D341Med (cell line): ENCODE data around the gene TIAM2.
A peak's percentile ranks its signal among the peaks of the same experiment; 100 is the strongest.
"Not testable (repeated sequence)": the region's sequence is repeated elsewhere in the genome, so short reads cannot be mapped to it uniquely, and the experiment has no call there.

Experiments used
- DNase-seq: peaks from one replicate; pipeline ENCODE4 v3.0.0; 2012; ENCODE audit warnings: low spot score

TIAM2 gene

DNA sequence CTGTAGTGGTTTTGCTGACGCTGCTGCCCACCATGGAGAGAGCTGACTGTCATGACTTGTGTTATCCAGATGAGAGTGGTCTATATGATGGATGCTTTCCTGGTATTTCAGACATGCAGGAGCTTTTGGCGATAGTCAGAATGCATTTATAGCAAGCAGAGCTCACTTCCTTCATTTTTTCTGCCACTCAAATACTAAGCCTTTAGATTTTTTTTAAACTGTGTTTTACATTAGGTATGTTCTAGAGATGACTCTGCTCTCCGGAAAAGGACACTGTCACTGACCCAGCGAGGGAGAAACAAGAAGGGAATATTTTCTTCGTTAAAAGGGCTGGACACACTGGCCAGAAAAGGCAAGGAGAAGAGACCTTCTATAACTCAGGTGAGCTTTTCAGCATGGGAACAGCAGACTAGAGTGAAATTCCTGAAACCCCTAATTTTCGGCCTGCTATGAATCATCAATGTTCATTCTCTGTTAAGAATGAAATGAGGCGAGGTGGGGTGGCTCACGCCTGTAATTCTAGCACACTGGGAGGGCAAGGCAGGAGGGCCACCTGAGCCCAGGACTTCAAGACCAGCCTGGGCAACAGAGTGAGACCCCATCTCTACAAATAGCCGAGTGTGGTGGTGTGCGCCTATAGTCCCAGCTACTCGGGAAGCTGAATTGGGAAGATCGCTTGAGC is 170.1 kb downstream of the TIAM2 start:
- no peak for DNase-seq

DNA sequence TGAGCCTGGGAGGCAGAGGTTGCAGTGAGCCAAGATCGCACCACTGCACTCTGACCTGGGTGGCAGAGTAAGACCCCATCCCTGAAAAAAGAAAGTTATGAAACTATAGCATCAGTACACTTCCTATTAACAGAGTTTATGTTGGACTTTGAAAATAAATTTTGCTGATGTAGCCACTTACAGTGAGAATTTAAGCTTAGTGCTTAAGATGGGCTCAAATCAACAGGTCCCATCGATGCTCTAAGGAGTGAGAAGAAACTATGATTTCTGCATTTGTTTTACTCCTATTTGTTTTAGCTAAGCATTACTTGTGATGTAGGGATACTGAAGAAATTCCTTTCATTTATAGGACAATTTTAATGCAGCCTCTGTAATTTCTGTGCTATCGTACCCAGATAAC is 175.4 kb downstream of the TIAM2 start:
- DNase-seq, result no peak

DNA sequence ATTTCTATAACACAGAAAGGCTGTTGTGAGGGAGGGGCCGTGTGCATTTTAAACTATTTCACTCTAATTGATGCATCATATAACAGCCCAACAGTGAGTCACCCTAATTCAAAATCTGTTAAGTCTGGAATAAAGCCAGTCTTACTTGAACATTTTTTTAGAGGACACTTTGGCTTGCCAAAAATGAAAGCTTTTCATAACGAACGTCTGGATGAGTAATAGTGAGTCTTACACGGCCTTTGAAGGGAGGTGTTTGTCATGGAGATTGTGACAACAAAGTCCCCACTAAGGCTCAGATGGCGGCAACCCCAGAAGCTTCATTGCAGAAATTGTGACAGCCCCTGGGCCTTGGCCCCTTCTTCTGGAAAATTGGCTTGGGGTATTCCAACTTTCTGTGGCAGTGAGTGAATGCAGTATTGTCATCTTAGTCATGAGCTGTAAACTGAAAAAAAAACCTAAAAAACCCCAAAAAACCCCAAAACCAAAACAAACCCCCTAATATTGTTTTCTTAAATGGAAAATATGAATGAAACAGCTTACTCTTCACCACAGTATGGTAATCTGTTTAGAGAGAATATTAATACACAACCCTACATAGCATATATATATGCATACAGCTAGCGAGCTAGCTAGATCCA is 176.1 kb downstream of the TIAM2 start:
- no peak for DNase-seq

DNA sequence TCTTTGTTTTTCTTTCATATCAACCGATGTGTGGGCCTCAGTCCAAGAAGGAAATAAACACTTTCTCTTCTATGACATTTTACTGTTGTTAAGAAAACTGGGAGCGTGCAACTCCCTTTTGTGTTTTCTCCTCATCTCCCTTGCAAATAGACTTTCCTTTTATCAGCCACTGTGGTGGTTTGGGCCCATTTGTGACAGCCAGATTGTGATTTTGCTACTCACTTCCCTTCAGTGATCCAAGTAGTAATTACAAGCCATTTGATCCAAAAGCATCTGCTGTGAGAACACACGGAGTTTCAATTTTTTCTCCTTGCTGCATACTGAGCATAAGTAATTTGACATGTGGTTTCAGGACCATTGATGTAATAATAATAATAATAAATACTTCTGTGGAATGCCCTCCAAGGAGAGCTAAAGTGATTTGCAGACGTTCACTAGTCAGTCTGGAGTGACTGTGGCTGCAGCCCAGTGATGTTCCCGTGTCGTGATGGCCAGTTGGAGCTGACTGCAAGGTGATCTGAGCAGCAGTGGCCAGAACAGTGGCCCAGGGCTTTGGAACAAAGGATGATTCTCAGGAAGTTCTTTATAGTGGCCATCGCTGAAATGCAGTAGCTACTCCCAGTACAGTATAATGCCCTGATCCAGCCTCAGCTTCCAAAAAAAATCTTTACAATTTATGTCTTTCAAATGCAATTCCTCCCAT is 176.8 kb downstream of the TIAM2 start:
- DNase-seq, result no peak

DNA sequence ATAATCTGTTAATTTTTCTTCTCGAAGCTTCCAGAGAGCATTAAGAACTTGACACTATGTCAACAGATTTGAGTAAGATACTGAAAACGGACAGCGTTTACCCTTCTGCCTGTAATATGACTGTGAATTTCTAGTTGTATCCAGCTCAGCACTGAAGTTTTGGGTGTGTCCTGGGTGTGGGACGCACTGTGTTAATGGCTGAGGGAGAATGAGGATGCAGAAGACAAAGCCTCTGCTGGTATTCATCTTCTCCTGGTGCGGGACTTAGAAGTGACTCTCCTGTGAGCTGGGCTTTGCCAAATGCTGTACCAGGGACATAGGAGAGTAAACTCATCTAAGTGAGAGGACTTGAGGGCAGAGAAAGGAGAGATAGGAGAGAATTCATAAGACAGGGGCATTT is 178.4 kb downstream of the TIAM2 start:
- DNase-seq, result no peak

DNA sequence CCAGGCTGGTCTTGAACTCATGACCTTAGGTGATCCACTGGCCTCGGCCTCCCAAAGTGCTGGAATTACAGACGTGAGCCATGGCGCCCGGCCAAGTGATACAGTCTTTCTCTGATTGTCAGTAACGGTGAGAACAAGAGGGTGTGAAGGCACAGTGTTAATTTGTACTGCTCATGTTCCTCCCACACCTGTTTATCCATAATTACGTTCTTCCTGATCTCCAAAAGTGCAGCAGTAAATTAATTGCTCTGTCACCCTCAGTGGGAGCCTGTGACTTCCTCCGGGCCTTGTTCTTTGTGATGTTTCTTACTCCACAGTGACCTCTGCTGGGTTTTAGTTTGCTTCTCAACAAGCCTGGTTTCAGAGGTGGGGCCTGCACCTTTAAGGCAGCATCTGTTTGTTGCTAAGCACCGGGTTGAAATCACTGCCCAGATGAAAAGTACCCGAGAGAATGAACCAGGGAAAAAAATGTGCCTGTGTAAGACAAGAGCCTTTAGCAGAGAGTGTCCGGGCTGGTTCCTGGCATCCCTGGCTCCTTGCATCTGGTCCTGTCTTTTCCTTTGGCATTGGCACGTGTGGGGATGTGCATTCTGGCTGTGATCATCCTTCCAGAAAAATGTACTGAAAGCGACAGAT is 179.6 kb downstream of the TIAM2 start:
- peak; percentile 84 for DNase-seq

DNA sequence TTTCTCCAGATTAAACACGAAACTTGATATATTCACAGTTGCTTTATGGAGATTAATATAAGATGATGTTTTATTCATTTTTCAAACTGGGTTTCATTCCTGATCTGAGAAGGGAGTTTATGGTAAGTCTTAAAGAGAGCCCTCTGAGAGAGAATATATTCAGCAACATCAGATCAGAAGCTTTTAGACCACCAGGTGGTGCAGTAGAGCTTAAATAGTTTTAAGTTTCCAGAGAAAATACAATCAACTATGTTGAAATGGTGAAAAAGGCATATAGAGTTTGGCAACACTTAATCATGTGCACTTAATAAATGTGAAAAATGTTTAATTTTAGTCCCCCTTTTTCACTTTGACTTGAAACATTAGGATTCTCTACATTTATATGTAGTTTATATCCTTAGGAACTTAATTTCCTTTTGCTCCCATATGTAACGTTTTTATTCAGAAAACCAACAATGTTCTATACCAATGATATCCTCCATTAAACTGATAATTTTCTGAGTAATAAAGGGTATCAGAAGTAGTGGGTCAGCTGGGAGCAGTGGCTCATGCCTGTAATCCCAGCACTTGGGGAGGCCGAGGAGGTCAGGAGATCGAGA is 182.3 kb downstream of the TIAM2 start:
- DNase-seq, result no peak

DNA sequence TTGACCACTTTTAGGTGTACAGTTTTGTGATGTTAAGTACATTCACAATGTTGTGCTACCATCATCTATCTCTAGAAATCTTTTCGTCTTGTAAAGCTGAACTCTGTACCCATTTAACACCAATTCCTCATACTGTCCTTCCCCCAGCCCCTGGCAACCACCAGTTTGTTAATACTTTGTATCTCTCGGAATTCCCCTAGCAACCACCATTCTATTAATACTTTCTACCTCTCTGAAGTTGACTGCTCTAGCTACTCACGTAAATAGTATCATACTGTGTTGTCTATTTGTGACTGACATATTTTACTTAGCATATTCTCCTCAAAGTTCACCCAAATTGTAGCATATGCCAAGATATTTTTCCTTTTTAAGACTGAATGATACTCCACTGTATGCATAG is 186.4 kb downstream of the TIAM2 start:
- no peak for DNase-seq

DNA sequence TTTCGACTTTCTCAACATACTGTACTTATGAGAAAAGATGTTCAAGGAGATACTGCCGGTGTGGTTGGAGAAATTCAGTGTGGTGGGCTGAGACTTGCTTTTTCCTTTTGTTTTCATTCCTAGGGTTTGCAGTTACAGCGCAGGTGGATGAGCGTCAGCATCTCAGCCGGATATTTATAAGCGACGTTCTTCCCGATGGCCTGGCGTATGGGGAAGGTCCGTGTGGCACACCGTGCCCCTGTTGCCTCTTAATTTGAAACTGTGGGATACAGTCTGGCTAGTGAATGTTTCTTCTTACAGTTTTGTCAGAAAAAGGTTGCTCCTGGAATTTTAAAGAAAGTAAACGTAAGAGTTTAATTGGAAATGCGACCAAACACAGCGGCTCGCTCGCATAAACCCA is 187.0 kb downstream of the TIAM2 start:
- DNase-seq, result no peak

DNA sequence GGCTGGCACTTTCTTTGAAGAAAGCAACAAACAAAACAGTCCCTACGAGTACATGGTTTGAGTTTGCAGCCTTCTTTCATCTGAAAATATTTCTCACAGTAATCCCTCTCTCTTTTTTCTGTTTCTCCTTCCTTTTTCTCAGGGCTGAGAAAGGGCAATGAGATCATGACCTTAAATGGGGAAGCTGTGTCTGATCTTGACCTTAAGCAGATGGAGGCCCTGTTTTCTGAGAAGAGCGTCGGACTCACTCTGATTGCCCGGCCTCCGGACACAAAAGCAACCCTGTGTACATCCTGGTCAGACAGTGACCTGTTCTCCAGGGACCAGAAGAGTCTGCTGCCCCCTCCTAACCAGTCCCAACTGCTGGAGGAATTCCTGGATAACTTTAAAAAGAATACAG is 188.0 kb downstream of the TIAM2 start:
- DNase-seq, result no peak

DNA sequence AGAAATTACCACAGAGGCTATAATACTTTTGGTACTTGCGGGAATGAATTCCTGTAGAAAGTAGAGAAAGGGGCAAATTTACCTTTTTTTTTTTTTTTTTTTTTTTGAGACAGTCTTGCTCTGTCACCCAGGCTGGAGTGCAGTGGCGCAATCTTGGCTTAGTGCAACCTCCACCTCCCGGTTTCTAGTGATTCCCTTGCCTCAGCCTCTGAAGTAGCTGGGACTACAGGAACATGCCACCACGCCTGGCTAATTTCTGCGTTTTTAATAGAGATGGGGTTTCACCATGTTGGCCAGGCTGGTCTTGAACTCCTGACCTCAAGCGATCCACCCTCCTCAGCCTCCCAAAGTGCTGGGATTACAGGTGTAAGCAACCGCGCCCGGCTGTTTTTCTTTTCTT is 189.9 kb downstream of the TIAM2 start:
- DNase-seq, result not testable (repeated sequence)

DNA sequence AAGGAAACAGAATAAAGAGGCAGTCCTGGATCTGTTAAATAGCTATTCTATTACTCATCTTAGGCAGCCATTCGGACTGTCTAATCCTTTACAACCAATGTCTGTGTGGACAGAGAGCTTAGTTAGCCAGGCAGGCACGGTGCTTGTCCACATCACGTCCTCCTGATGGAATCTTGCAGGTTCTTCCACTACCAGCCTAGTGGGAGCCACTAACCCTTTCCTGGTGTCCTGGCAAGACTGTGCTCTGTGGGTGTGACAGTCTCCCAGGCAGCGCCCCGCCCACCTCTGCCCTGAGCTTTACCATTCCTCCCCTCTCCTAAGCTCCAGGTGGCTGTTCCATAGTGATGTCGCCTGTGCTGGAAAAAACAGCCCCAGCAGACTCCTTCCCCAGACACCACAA is 190.4 kb downstream of the TIAM2 start:
- peak; percentile 37 for DNase-seq

DNA sequence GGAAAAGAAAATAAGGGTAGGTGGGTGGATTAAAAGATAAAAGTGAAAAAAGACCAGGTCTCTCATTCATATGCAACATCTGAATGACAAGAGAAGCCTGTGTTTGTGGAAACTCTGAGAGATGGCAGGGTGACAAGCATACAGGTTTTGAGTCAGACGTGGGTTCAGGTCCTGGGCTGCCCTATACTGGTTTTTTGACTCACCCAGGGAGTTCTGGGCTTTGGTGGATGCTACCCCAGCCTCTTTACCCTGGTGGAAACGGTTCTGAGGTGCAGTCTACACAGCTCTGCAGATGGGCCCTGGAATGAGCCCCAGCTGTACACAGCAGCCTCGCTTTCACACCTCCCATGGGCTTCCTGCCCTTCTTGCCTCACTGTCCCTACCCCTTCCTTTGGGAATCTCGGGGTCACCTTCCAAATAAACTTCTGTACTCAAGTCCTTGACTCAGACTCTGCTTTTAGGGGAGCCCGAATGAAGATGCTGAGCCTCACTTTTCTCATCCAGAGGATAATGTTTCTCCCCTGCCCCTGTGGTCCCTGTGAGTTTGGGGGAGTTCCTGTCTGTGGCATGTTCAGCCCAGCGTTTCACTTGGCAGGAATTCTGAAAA is 191.0 kb downstream of the TIAM2 start:
- no peak for DNase-seq

DNA sequence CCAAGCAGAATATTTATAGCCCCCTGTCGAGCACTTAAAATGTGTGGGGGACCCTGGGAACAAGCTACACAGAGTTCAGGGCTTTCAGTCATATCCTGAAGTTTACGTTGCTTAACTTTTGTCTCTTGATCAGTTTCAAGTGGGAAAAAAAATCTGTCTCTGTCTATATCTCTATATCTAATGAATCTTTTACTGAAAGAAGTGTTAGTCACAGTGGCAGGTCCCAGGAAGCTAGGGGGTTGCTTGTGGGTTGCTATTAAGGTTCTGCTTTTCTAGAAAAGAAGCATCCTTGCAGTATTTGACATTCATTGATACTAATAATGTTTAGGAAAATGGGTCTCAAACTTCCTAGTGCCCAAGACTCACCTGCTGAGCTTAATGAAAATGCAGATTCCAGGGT is 192.0 kb downstream of the TIAM2 start:
- DNase-seq, result no peak

DNA sequence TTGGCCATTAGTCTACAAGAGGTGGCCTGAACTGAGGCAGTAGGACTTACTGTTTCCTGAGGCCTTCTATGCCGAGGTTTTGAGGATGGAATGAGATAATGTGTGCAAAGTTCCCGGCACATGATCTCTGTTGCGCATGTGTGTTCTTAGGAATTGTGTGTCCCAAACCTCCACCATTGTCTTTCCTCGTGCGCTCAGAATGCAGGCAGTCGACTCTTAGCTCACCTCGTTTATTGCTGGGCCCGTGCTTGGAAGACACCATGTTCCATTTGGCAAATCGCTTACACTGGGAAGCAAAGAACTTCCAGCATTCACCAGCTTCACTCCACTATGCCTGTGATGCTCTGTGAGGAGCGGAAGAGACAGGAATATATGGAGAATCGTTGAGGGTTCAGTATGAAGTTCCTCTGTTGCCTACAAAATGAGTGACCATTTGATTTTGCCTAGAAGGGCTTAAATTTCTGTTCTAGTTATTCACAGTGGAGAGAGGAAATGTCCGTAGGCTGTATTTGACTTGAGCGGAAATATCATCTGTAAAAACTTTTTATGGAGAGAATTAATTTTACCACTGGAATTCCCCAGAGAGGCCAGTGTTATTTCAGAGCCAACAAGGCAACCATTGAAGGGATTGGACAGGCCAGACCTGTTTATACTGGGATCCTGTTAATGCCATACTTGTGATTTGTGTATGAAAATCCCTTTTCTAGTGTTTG is 193.0 kb downstream of the TIAM2 start:
- DNase-seq, result no peak

DNA sequence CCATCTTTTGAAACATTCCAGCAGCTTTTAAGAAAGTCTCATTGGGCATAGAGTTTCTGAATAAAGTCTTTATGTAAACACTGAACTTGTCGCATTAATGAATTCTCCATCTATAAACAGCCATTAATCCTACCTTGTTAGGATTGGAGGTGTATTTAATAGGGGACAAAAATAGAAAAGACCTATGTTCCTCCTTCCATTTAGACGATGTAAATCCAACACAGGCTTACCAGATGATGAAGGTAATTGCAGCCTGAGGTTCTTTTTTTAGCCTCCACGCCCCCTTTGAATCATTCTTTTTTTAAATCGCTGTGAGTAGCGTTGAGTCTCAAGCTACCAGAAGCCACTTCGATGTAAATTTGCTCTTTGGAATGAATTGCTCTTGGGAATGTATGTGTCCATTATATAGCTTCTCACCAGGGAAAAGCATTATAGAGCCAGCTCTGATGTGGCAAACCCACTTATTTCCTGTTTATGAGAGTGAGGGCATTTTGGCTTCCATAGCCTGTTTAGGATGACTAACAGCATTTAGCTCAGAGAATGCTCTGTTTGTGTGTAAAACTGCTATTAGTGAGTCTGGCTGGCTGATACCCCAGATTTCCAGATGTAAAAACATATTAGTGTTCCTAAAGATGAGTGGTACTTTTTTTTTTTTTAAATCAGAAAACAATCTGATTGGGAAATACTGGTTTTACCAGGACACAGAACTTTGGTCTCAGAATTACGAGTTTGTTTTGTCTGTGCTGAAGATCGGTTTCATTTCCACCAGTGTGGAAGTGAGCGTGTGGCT is 193.8 kb downstream of the TIAM2 start:
- DNase-seq, result no peak

DNA sequence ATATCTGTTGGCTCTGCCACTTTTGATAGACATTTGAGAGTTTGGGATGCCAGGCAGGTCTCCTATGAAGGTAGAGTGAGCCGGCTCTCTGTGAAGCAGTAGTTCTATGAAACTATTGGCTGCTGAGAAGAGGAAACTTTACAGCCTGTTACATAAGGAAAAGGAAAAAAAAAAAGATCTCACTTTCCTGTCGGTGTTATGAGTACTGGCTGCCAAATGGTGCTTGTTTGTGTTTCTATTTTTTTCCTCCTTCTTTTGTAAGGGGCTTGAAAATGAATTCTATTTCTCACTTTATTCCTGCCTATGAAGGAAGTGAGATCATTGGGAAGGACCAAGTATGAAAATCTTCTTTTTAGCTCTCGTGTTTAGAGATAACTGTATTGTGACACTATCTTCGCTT is 195.6 kb downstream of the TIAM2 start:
- no peak for DNase-seq

DNA sequence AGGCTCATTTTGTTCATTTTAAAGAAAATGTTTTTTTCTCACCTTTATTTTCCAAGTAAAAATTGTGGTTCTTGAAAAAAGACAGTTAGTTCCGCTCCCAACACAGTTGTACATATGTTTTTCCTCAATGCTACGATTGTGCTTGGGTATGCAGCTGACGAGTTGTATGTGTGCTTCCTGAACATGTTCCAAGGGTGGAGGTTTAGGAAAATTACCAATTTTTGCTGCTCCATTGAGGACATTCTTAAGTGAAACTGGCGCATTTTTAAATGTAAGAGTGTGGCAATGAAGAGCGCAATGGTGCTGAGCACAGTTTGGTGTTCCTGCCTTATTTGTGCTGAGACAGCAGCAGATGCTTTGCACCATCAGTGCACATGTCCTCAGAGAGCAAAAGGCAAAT is 198.4 kb downstream of the TIAM2 start:
- DNase-seq, result no peak

DNA sequence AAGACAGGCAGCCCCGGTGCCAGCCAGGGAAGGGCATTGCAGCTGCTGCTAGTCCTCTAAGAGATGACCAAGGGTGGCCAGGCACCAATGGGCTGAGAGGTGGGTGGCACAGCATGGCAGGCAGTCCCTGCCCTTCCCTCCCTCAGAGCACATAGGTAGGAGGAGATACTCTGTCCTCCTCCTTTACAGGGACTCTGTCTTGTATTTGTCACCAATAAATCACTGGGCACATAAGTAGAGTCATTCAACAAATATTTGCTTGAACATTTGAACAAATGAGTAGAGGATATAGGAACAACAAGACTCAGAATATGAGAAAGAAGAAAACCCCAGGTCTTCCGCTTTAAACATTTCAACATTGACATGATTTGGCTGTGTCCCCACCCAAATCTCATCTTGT is 199.3 kb downstream of the TIAM2 start:
- no peak for DNase-seq

DNA sequence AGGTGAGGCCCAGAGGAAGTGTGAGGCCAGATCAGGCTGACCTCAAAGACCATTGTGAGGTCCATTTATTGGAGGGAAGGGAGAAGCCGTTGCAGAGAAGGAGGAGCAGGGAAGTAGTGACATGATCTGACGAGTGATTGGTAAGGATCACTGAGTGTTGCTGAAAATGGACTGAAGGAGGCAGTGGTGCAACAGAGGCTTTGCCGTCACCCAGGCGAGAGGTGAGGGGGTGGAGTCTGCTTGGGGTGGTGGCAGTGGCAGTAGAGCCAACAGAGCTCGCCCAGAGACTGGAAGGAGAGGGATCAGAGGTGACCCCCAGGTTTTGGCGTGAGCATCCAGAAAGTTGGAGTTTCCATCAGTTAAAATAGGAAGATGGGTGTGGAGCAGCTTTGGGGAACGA is 200.8 kb downstream of the TIAM2 start:
- no peak for DNase-seq

DNA sequence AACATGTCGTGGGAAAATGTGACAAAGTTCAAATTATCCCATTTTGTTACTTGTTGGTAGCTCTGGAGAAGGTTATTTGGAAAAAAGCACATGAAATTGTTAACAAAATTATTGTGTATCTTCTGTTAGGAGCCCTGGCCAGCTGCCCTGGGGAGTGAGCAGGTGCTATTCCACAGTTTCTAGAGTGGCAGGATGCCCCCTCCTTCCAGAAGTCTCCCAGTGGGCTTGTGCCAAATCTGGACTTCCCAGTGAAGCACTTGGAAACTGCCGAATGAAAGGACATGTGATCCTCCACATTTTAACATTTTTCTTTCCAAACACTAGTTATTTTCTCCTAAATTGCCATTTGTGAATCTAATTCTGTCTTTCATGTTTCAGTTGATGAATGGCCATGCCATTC is 201.8 kb downstream of the TIAM2 start:
- DNase-seq, result no peak
